BJ (cell line): ENCODE results near the gene DDO. TPM values are rescaled to one million over a fixed set of nuclear protein-coding genes. Genes with fewer than 3 reads are reported as not detected.

ENCODE experiments used
- CTCF ChIA-PET: fragments of 350-600 bp; formaldehyde crosslinking; extraction: SDS; loops from one replicate; lab custom pipeline; 2021; ENCODE audit warnings: antibody characterized with exemption, inconsistent platforms; lab: Yijun Ruan, JAX
- POLR2A ChIA-PET: fragments of 300-600 bp; sonication (Branson Sonifier 250); formaldehyde crosslinking; extraction: SDS; loops from one replicate; lab custom pipeline; 2021; ENCODE audit warnings: antibody characterized with exemption; lab: Charles Lee
- DNase-seq: peaks from one replicate; pipeline ENCODE4 v3.0.0-alpha.2; 2011; ENCODE audit warnings: low read depth
- H3K27me3 ChIP-seq: 2 replicates; pipeline ENCODE4 v1.6.0; 2011; ENCODE audit warnings: low read length; ENCODE audit not compliant: control insufficient read depth, insufficient read depth
- H3K36me3 ChIP-seq: 2 replicates; pipeline ENCODE4 v1.5.1; 2011; ENCODE audit warnings: low read length; ENCODE audit not compliant: control insufficient read depth, insufficient read depth
- H3K4me3 ChIP-seq: 2 replicates; pipeline ENCODE4 v1.5.1; 2011; ENCODE audit warnings: low read depth, mild to moderate bottlenecking, control low read depth, low read length
- CTCF ChIP-seq: IDR thresholded peaks from 2 replicates; pipeline ENCODE4 v1.5.1; 2011; ENCODE audit warnings: low read depth, mild to moderate bottlenecking, control low read depth, inconsistent platforms, low read length, moderate library complexity; ENCODE audit not compliant: insufficient read depth
- polyA plus RNA-seq: library from polyadenylated mRNA; depleted of rRNA; stranded (reverse); fragments of >200 nt; gene quantifications from 2 replicates; pipeline ENCODE4 v1.2.3, GENCODE V29; 2011

Gene DDO
- polyA plus RNA-seq, 1 experiment, result 0.16 TPM

DNA sequence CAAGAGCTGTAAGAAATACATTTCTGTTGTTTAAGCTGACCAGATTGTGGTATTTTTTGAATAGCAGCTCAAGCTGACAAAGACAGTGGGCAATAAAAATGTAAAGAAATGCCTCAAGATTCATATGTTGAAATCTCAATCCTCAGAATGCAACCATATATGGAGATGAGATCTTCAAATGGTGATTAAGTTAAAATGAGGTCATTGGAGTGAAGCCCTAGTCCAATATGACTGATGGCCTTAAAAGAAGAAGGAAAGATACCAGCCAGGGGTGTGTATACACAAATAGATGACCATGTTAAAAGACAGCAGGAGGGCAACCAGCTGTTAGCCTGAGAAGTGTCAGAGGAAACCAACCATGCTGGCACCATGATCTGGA, 7.1 kb upstream of the DDO start:
- CTCF ChIA-PET, result no interaction called here
- H3K36me3 ChIP-seq, result no peaks in the 10 kb centered on the region
- H3K4me3 ChIP-seq, result no peak overlapping the region
- no peak for TF ChIP-seq CTCF
- POLR2A ChIA-PET, result no interaction called here
- no peak for DNase-seq
- H3K27me3 ChIP-seq, result peaks cover 5% of the 10 kb centered on the region

DNA sequence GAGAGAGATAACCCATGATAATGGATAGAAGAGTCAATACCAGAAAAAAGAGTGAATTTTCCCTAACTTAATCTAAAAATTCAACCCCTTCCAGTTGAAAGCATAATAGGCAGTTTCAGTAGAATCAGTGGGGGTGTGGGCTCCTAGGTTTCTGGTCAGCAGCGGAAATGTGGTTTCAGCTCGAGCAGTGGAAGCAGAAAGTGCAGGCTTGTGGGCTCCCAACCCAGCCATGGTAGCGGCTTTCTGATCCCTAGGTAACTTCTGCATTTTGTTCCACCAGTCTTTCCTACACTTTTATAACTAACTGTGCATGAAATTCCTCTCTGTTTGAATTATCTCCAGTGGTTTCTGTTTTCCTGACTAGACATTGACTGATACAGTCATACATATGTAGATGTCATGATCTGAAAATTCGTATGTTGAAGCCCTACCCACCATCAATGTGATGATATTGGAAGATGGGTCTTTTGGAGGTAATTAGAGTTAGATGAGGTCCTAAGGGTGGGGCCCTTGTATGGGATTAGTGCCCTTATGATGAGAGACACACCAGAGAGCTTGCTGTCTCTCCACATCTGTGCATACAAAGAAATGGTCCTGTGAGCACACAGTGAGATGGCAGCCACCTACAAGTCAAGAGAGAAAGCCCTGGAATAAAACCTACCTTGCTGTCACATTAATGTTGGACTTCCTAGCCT, 6.5 kb upstream of the DDO start:
- Histone ChIP-seq H3K27me3 (peaks cover 5% of the 10 kb centered on the region), H3K36me3 (no peaks in the 10 kb centered on the region), H3K4me3 (no peak overlapping the region)
- ChIA-PET CTCF (no interaction called here), POLR2A (no interaction called here)
- TF ChIP-seq CTCF, result no peak
- DNase-seq, result no peak

DNA sequence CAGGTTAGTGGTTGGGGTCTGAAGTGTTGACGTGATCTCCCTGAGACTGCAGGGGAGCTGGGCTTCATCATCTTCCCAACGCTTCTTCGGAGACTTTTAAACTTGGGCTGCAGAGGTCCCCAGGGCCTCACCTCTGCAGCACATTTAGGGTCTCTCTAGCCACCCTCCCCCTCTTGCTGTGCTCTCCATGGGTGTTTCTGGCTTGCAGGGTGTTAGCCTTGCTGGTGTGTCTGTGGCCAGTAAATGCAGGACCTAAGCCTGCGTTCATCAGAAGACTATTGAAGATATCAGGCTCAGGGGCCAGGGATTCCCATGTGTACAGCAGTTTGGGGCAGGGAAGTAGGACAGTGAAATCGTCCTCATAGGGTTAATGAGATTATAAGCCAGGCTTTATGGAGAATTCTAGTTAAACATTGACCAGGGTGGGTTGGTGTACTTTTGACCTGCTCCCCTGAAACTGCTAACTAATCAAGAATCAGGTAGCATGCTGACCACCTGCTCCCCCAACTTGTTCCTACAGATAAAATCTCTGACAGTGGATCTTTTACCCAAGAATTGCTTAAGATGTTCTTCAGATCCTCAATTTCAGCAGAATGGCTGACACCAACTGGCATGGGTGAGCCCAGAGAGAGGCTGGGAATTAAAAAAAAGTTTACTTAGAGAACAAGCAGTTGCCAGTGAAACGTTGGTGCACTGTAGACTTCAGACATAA, 3.8 kb upstream of the DDO start:
- CTCF ChIA-PET, result no interaction called here
- no peak for TF ChIP-seq CTCF

GRCh38 chr6:110418594-110418993, 3.2 kb upstream of the DDO start:
- CTCF ChIA-PET, result no interaction called here
- no peaks in the 10 kb centered on the region for H3K36me3 ChIP-seq
- POLR2A ChIA-PET, result no interaction called here
- no peak for TF ChIP-seq CTCF
- H3K27me3 ChIP-seq, result peaks cover 2% of the 10 kb centered on the region
- H3K4me3 ChIP-seq, result no peak overlapping the region
- DNase-seq, result no peak

More for the DNA sequence above, 3.8 kb upstream of the DDO start:
- H3K36me3 ChIP-seq, result no peaks in the 10 kb centered on the region
- POLR2A ChIA-PET, result no interaction called here
- H3K4me3 ChIP-seq, result no peak overlapping the region
- DNase-seq, result no peak
- peaks cover 2% of the 10 kb centered on the region for H3K27me3 ChIP-seq

DNA sequence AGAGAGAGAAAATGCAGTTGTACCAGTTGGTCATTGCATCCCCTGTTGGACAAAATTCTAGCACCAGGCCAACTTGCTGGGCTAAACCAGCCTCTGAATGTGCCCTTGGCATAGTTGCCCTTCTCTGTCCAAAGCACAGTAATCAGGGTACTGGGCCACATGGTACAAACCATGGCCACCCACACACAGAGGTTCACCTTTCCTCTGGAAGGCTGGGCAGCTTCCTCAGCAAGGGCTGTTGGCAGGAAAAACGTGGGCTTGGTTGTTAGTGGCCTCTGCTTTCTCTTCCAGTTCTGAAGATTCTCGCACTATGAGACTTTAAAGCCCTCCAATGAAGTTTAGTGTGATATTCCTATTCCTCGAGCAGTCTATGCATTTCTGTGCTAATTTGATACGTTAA, 706 bp downstream of the DDO start:
- Histone ChIP-seq H3K36me3 (no peaks in the 10 kb centered on the region), H3K27me3 (no peaks in the 10 kb centered on the region; the same call in 1 of the 2 replicates), H3K4me3 (no peak overlapping the region)
- no peak for TF ChIP-seq CTCF
- CTCF ChIA-PET, result no interaction called here
- POLR2A ChIA-PET, result no interaction called here
- DNase-seq, result no peak
